ENCODE data around the gene HMSD.
"Not testable (repeated sequence)": the region's sequence is repeated elsewhere in the genome, so short reads cannot be mapped to it uniquely, and the experiment has no call there.

The HMSD gene

GRCh38 chr18:63936156-63936931 lies 12.8 kb upstream of the HMSD start:
- H3K27me3 ChIP-seq (ENCODE audit: insufficient read depth, insufficient read length), result peaks cover 17% of the 10 kb centered on the region
- peak overlapping the region; percentile 64 for H3K9ac ChIP-seq (ENCODE audit: insufficient read length, low read depth)
- peak overlapping the region; percentile 54 for H3K4me3 ChIP-seq (ENCODE audit: insufficient read length, low read depth)
- no peaks in the 10 kb centered on the region for H3K4me1 ChIP-seq (ENCODE audit: insufficient read depth, insufficient read length)
- DNase-seq (ENCODE audit: low read depth, low spot score), result peak; percentile 63
- no peaks in the 10 kb centered on the region for H3K9me3 ChIP-seq (ENCODE audit: insufficient read depth, low read length)
- TF ChIP-seq YY1 (IDR thresholded peaks at IDR 0.05; ENCODE audit: insufficient read depth, insufficient read length) (no peak), ZNF274 (IDR thresholded peaks at IDR 0.05; ENCODE audit: low read depth, low read length) (no peak), SUZ12 (IDR thresholded peaks at IDR 0.05; ENCODE audit: extremely low read depth, insufficient read depth, insufficient read length) (no peak)
- H3K36me3 ChIP-seq (ENCODE audit: insufficient read depth, insufficient read length, low read length), result no peaks in the 10 kb centered on the region

DNA sequence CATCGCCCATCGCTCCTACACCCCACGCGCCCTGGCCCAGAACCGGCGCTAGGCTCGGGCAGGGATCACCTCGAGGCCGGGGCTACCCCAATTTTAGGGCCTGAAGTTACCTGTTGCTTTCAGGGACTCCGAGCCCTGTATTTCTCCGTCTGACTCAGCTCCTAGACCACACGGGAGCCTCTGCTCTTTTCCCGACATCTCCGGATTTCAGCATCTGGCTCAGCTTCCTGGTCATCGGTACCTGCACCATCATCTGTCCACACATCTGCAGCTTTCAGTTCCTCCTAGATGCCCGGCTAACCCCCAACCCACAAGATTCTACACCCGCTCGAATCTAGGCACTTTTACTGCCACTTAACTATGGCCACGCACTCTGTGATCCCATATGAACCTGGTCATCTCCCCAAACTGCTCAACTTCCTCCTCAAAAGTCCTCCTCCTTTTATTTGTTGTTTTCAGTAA lies 12.1 kb upstream of the HMSD start:
- H3K27me3 ChIP-seq (ENCODE audit: insufficient read depth, insufficient read length), result peaks cover 17% of the 10 kb centered on the region
- TF ChIP-seq SUZ12 (IDR thresholded peaks at IDR 0.05; ENCODE audit: extremely low read depth, insufficient read depth, insufficient read length) (no peak), YY1 (IDR thresholded peaks at IDR 0.05; ENCODE audit: insufficient read depth, insufficient read length) (no peak), ZNF274 (IDR thresholded peaks at IDR 0.05; ENCODE audit: low read depth, low read length) (no peak)
- no peaks in the 10 kb centered on the region for H3K36me3 ChIP-seq (ENCODE audit: insufficient read depth, insufficient read length, low read length)
- DNase-seq (ENCODE audit: low read depth, low spot score), result no peak
- peak overlapping the region; percentile 54 for H3K4me3 ChIP-seq (ENCODE audit: insufficient read length, low read depth)
- H3K9me3 ChIP-seq (ENCODE audit: insufficient read depth, low read length), result no peaks in the 10 kb centered on the region
- peak overlapping the region; percentile 64 for H3K9ac ChIP-seq (ENCODE audit: insufficient read length, low read depth)
- no peaks in the 10 kb centered on the region for H3K4me1 ChIP-seq (ENCODE audit: insufficient read depth, insufficient read length)

DNA sequence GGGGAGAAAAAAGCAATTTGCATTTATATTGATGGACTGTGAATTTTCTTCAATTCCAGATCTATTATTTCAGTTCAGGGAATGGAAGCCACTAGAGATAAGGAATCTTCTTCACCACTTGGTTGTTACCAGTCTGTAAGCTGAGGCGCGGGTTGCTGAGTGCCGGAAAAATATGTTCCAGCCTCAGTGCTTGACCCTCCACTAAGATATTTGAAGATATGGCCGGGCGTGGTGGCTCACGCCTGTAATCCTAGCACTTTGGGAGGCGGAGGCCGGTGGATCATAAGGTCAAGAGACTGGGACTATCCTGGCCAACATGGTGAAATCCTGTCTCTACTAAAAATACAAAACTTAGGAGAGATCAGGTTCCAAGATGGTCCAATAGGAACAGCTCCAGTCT lies 9.1 kb upstream of the HMSD start:
- no peaks in the 10 kb centered on the region for H3K4me1 ChIP-seq (ENCODE audit: insufficient read depth, insufficient read length)
- H3K9ac ChIP-seq (ENCODE audit: insufficient read length, low read depth), result no peak overlapping the region
- H3K36me3 ChIP-seq (ENCODE audit: insufficient read depth, insufficient read length, low read length), result no peaks in the 10 kb centered on the region
- DNase-seq (ENCODE audit: low read depth, low spot score), result no peak
- TF ChIP-seq ZNF274 (IDR thresholded peaks at IDR 0.05; ENCODE audit: low read depth, low read length), result no peak
- TF ChIP-seq YY1 (IDR thresholded peaks at IDR 0.05; ENCODE audit: insufficient read depth, insufficient read length), result no peak
- no peak for TF ChIP-seq SUZ12 (IDR thresholded peaks at IDR 0.05; ENCODE audit: extremely low read depth, insufficient read depth, insufficient read length)
- peaks cover 17% of the 10 kb centered on the region for H3K27me3 ChIP-seq (ENCODE audit: insufficient read depth, insufficient read length)
- H3K9me3 ChIP-seq (ENCODE audit: insufficient read depth, low read length), result no peaks in the 10 kb centered on the region
- no peak overlapping the region for H3K4me3 ChIP-seq (ENCODE audit: insufficient read length, low read depth)

- not testable (repeated sequence) for H3K4me3 ChIP-seq (ENCODE audit: insufficient read length, low read depth); H3K4me1 ChIP-seq (ENCODE audit: insufficient read depth, insufficient read length); H3K9ac ChIP-seq (ENCODE audit: insufficient read length, low read depth); H3K9me3 ChIP-seq (ENCODE audit: insufficient read depth, low read length); H3K36me3 ChIP-seq (ENCODE audit: insufficient read depth, insufficient read length, low read length); DNase-seq (ENCODE audit: low read depth, low spot score)
- peaks cover 17% of the 10 kb centered on the region for H3K27me3 ChIP-seq (ENCODE audit: insufficient read depth, insufficient read length)
These were observed 8.5 kb upstream of the HMSD start for GRCh38 chr18:63940543-63941050.

- no peaks in the 10 kb centered on the region for H3K36me3 ChIP-seq (ENCODE audit: insufficient read depth, insufficient read length, low read length)
- no peak overlapping the region for H3K9ac ChIP-seq (ENCODE audit: insufficient read length, low read depth)
- DNase-seq (ENCODE audit: low read depth, low spot score), result no peak
- no peaks in the 10 kb centered on the region for H3K9me3 ChIP-seq (ENCODE audit: insufficient read depth, low read length)
- H3K4me1 ChIP-seq (ENCODE audit: insufficient read depth, insufficient read length), result no peaks in the 10 kb centered on the region
- H3K4me3 ChIP-seq (ENCODE audit: insufficient read length, low read depth), result no peak overlapping the region
- no peaks in the 10 kb centered on the region for H3K27me3 ChIP-seq (ENCODE audit: insufficient read depth, insufficient read length)
- TF ChIP-seq SUZ12 (IDR thresholded peaks at IDR 0.05; ENCODE audit: extremely low read depth, insufficient read depth, insufficient read length), result no peak
- TF ChIP-seq YY1 (IDR thresholded peaks at IDR 0.05; ENCODE audit: insufficient read depth, insufficient read length), result no peak
- no peak for TF ChIP-seq ZNF274 (IDR thresholded peaks at IDR 0.05; ENCODE audit: low read depth, low read length)
These were observed 1.9 kb upstream of the HMSD start for GRCh38 chr18:63947051-63947790.

DNA sequence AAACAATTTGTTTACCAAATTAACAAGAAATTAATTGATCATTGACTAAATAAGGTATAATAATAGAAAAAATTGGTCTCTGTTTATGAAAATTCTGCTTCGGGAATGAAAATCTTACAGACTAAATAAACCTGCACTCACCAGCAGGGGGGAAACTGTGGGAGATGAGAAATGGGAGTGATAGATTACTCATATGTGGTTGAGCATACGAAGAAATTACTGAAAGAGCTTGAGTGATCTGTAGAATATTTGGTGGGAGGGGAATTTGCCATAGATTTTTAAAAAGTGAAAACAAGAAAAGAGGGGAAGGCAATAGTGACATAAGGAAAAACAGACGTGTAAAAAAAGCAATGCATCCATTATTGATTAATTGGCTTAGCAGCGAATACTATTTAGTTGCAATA lies 2.2 kb downstream of the HMSD start:
- no peak overlapping the region for H3K4me3 ChIP-seq (ENCODE audit: insufficient read length, low read depth)

GRCh38 chr18:63953811-63954210 lies 4.7 kb downstream of the HMSD start:
- no peaks in the 10 kb centered on the region for H3K27me3 ChIP-seq (ENCODE audit: insufficient read depth, insufficient read length)
- no peaks in the 10 kb centered on the region for H3K9me3 ChIP-seq (ENCODE audit: insufficient read depth, low read length)
- H3K36me3 ChIP-seq (ENCODE audit: insufficient read depth, insufficient read length, low read length), result no peaks in the 10 kb centered on the region
- H3K4me3 ChIP-seq (ENCODE audit: insufficient read length, low read depth), result no peak overlapping the region
- TF ChIP-seq ZNF274 (IDR thresholded peaks at IDR 0.05; ENCODE audit: low read depth, low read length) (no peak), YY1 (IDR thresholded peaks at IDR 0.05; ENCODE audit: insufficient read depth, insufficient read length) (no peak), SUZ12 (IDR thresholded peaks at IDR 0.05; ENCODE audit: extremely low read depth, insufficient read depth, insufficient read length) (no peak)
- no peaks in the 10 kb centered on the region for H3K4me1 ChIP-seq (ENCODE audit: insufficient read depth, insufficient read length)
- no peak overlapping the region for H3K9ac ChIP-seq (ENCODE audit: insufficient read length, low read depth)
- DNase-seq (ENCODE audit: low read depth, low spot score), result no peak

More for the DNA sequence above, 2.2 kb downstream of the HMSD start:
- no peaks in the 10 kb centered on the region for H3K36me3 ChIP-seq (ENCODE audit: insufficient read depth, insufficient read length, low read length)
- H3K9me3 ChIP-seq (ENCODE audit: insufficient read depth, low read length), result no peaks in the 10 kb centered on the region
- H3K4me1 ChIP-seq (ENCODE audit: insufficient read depth, insufficient read length), result no peaks in the 10 kb centered on the region
- TF ChIP-seq SUZ12 (IDR thresholded peaks at IDR 0.05; ENCODE audit: extremely low read depth, insufficient read depth, insufficient read length) (no peak), ZNF274 (IDR thresholded peaks at IDR 0.05; ENCODE audit: low read depth, low read length) (no peak), YY1 (IDR thresholded peaks at IDR 0.05; ENCODE audit: insufficient read depth, insufficient read length) (no peak)
- no peak for DNase-seq (ENCODE audit: low read depth, low spot score)
- no peak overlapping the region for H3K9ac ChIP-seq (ENCODE audit: insufficient read length, low read depth)
- no peaks in the 10 kb centered on the region for H3K27me3 ChIP-seq (ENCODE audit: insufficient read depth, insufficient read length)
